ENCODE results near the gene TUBGCP4. TPM values are rescaled to one million over a fixed set of nuclear protein-coding genes. Genes with fewer than 3 reads are reported as not detected.

Gene TUBGCP4
- total RNA-seq, 1 experiment from 2014 or later: 29.7 TPM

- no peak for TF ChIP-seq EZH2phosphoT487 (IDR thresholded peaks at IDR 0.05; ENCODE audit: borderline replicate concordance, low read length)
- TF ChIP-seq CTCF (conservative IDR thresholded peaks at IDR 0.05; ENCODE audit: low read depth, low read length): no peak
- no peak for TF ChIP-seq EZH2 (IDR thresholded peaks at IDR 0.05; ENCODE audit: low read length, unreplicated experiment)
- Histone ChIP-seq H3K4me1 (ENCODE audit: insufficient read depth, low read length) (no peaks in the 10 kb centered on the region), H3K79me2 (ENCODE audit: low read length) (no peaks in the 10 kb centered on the region), H3K9me3 (ENCODE audit: low read length) (no peaks in the 10 kb centered on the region), H3K9me2 (replicated peaks; ENCODE audit: low read length) (no peaks in the 10 kb centered on the region), H3K4me3 (ENCODE audit: low read length) (no peak overlapping the region), H4K20me1 (ENCODE audit: low read length) (no peaks in the 10 kb centered on the region), H3F3A (ENCODE audit: low read length, unreplicated experiment) (no peaks in the 10 kb centered on the region), H3K4me2 (ENCODE audit: low read length) (no peak overlapping the region), H3K27ac (ENCODE audit: low read length) (no peak overlapping the region), H2AFZ (ENCODE audit: low read length) (no peak overlapping the region), H3K27me3 (ENCODE audit: low read length) (no peaks in the 10 kb centered on the region), H3K36me3 (ENCODE audit: low read depth, low read length) (no peaks in the 10 kb centered on the region; the same call in 1 of the 2 replicates), H3K9ac (ENCODE audit: low read length) (no peak overlapping the region)
- intact Hi-C loops (cut with micrococcal nuclease): no loop called here
- ChIA-PET CTCF (no interaction called here), POLR2A (ENCODE audit: unreplicated experiment) (no interaction called here)
- DNase-seq (no peak), ATAC-seq (no peak)
- no TSS peak for BruUV-seq (replicated peaks)
Measured at GRCh38 chr15:43449981-43450380, 79.1 kb downstream of the TUBGCP4 start.

Other genes with a start within 250 kb of the TUBGCP4 start
- 19.6 and 31.6 TPM in 2 replicates for gene TMEM62, start 237.5 kb upstream of the TUBGCP4 start, total RNA-seq (2014; rRNA removed)
- 34.3 and 38.5 TPM in 2 replicates for gene CCNDBP1, start 185.7 kb upstream of the TUBGCP4 start, total RNA-seq (2014; rRNA removed)
- not detected in 2 replicates for gene EPB42, start 150.1 kb upstream of the TUBGCP4 start, total RNA-seq (2014; rRNA removed)
- not detected in 2 replicates for gene TGM5, start 104.2 kb upstream of the TUBGCP4 start, total RNA-seq (2014; rRNA removed)
- not detected in 2 replicates for gene TGM7, start 68.8 kb upstream of the TUBGCP4 start, total RNA-seq (2014; rRNA removed)
- gene LCMT2, start 40.5 kb upstream of the TUBGCP4 start, total RNA-seq (2014; rRNA removed): 6.7 and 7.4 TPM in 2 replicates
- 16.8 and 28.0 TPM in 2 replicates for gene ZSCAN29, start 58 bp upstream of the TUBGCP4 start, total RNA-seq (2014; rRNA removed)
- gene TP53BP1, start 122.1 kb downstream of the TUBGCP4 start, total RNA-seq (2014; rRNA removed): 51.8 and 55.7 TPM in 2 replicates
- gene MAP1A, start 146.5 kb downstream of the TUBGCP4 start, total RNA-seq (2014; rRNA removed): 1.0 and 1.8 TPM in 2 replicates
- gene PPIP5K1, start 219.1 kb downstream of the TUBGCP4 start, total RNA-seq (2014; rRNA removed): 19.8 and 24.9 TPM in 2 replicates
- gene CKMT1B, start 222.9 kb downstream of the TUBGCP4 start, total RNA-seq (2014; rRNA removed): 6.1 and 8.7 TPM in 2 replicates
- 0.22 and 0.46 TPM in 2 replicates for gene STRC, start 247.7 kb downstream of the TUBGCP4 start, total RNA-seq (2014; rRNA removed)

Measured in PC-3 (cell line).